HG02610 (cell line): ENCODE results near the gene SNX19.
A peak's percentile ranks its signal among the peaks of the same experiment; 100 is the strongest.
"Not testable (repeated sequence)": the region's sequence is repeated elsewhere in the genome, so short reads cannot be mapped to it uniquely, and the experiment has no call there.

Source experiments
- ATAC-seq: cut with Tn5 transposase; IDR thresholded peaks from one replicate; pipeline ENCODE4 v1.9.1; 2021; ENCODE audit warnings: mild to moderate bottlenecking, moderate library complexity; ENCODE audit not compliant: unreplicated experiment

Gene SNX19

GRCh38 chr11:130916238-130916855 lies at the start of gene SNX19:
SNX19 (minus strand) TSS chr11:130916479; CDS start chr11:130915939, 540 bp downstream.
- ATAC-seq = peak; percentile 99

DNA sequence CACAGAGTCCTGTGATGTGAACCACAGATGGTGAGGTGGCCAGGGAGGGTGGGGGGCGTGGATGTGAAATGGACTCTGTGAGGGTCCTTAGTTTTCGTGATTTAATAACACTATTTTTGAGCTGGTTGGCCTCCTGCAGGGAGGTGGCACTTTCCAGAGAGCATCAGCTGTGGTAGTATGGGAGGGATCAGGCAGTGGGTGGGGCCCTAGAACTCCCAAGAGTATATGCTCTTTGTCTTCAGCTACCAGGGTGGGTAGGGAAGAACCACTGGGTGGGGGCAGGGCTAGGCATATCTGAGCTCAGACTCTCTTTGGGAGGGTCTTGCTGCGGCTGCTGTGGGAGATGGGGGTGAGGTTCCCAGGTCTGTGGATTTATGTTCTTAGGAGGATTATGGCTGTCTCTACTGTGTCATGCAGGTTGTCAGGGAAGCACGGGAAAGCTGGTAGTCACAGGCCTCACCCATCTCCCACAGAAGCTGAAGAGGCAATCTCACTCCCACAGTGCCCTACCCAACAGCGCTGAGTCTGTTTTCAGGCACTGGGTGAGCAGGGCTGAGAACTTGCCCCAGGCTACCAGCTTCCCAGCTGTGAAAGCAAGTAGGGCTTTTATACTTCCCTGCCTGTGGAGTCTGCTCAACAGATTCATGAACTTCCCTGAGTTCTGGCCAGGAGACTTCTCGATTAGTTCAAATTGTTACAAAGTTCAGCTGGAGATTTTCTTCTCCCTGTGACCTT lies 47.9 kb upstream of the SNX19 start:
- no peak for ATAC-seq

DNA sequence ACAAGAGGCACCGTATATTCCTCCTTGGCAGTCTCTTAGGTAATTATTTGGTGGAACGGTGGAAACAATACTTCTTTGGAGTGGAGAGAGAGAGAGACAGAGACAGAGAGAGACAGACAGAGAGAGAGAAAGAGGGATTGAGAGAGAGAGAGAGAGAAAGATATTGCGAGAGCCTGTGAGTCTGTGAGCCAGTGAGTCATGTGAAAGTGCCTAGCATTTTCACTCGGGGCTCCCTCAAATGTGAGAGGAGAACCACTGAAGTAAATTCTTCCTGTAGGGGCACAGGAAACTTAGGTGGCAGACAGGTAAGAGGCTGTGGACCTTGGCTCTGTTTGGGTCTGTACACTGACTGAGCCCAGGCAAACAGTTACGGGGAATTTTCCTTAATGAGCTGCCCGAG lies 31.6 kb upstream of the SNX19 start:
- no peak for ATAC-seq

DNA sequence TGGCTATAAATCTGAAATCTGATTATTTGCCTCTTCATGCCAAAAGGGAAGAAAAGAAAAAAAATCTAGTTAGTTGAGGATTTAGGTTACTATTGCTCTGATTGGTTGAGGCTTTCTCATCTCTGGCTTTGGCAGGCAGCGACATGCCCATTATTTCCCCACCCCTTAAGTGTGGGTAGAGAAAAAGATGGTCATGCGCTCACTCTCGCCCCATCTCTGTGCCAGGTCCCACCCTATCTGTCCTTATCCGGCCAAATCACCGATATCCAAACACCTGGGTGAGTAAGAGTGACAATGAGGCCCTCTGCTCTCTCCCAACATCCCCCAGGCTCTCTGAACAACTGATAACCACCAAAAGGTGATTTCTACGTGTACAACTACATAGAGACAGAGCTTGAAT lies 31.2 kb upstream of the SNX19 start:
- ATAC-seq = no peak

GRCh38 chr11:130947058-130947457 lies 30.8 kb upstream of the SNX19 start:
- no peak for ATAC-seq

- ATAC-seq = no peak
These were observed 29.6 kb upstream of the SNX19 start for GRCh38 chr11:130945896-130946295.

GRCh38 chr11:130940706-130941105 lies 24.4 kb upstream of the SNX19 start:
- no peak for ATAC-seq

- no peak for ATAC-seq
These were observed 20.8 kb upstream of the SNX19 start for GRCh38 chr11:130937051-130937450.

DNA sequence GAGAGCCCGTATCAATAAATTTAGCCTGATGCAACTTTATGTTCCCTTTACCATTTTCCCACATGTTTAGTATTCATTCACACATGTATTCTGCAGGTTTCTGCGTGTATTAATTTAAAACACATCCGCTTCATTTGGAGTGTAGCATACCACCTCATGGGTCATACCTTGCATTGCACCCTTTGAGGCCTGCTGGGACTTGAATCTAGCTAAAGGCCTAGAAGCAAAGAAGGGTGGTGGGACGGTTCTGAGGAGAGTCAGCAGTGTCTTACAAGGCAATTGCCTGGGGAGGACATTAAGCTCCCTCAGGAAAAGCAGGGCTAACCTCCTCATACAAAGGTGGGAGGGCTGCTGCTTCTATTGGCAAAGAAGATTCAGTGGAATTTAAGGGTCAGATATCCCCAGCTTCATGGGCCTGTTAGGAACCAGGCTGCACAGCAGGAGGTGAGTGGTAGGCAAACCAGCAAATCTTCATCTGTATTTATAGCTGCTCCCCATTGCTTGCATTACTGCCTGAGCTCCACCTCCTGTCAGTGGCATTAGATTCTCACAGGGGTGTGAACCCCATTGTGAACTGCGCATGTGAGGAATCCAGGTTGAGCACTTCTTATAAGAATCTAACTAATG lies 15.9 kb upstream of the SNX19 start:
- no peak for ATAC-seq

- ATAC-seq = no peak
These were observed 8.5 kb upstream of the SNX19 start for GRCh38 chr11:130924750-130925149.

- not testable (repeated sequence) for ATAC-seq
These were observed 4.3 kb upstream of the SNX19 start for GRCh38 chr11:130920612-130921011.

GRCh38 chr11:130918081-130918480 lies 1.8 kb upstream of the SNX19 start:
- no peak for ATAC-seq

- ATAC-seq = no peak
These were observed 631 bp upstream of the SNX19 start for GRCh38 chr11:130916910-130917309.

DNA sequence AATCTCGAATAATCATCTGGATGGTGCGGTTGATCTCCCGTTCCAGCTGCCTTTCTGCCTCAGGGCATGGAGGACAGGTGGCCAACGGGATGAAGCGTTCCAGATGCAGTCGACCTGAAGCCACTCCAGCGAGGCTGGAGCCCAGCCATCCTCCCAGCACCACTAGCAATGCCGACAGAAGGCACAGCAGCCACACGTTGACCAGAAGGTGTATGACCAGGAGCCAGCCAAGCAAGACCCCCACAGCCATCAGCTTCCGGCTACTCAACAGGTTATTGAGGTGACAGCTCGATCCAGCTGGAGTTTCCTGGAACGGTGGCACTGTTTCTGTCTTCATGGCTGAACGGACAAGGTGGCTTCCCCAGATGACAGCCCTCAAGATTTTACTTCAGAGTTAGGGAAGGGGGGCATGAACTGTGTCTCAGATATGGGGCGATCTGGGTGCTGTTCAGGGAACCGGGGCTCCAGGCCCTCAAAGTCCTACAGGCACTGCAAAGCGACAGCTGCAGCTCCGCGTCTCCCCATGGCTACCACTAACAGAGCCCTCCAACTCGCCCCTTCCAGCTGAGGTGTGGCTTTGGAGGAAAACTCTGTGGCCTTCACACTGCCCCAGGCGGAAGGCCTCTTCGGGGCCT lies 559 bp downstream of the SNX19 start:
- ATAC-seq = peak; percentile 1

- no peak for ATAC-seq
These were observed 3.0 kb downstream of the SNX19 start for GRCh38 chr11:130913268-130913667.

GRCh38 chr11:130912552-130912951 lies 3.7 kb downstream of the SNX19 start:
- no peak for ATAC-seq

DNA sequence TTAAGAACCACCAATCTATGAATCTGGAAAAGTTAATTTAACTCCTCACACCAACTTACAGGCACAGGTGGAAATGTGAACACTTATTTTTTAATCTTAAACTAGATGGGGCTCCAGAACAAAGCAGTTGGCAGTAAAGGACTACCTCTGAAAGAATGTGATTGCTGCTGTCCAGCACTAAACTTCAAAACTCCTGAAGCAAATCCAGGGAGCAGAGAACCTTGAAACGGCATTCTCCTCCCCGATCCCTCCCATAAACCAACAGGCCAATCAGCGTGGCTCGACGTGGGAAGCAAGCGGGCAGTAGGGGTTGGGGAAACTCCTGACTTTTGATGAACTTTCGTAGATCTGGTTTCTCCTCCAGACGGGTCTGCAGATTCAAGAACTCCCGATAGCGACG lies 5.0 kb downstream of the SNX19 start:
- ATAC-seq = no peak

GRCh38 chr11:130909650-130910049 lies 6.6 kb downstream of the SNX19 start:
- ATAC-seq = no peak

- no peak for ATAC-seq
These were observed 7.3 kb downstream of the SNX19 start for GRCh38 chr11:130908770-130909625.

DNA sequence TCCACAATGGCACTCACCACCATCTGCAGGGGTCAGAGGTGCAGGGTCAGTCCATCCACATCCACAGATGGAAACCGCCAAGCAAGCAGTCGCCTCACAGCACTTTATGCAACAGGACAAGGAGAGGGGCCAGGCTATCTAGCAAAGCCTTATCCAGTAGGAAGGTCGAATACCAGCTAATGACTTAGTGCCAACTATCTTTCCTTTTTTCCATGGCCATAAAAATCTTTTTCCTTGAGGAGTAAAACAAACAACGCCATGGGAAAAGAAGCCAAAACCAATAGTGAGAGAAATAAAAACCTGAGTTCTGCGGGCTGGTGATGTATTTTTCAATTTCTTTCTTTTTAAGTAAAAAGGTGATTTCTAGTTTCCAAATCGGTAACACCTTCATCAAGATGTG lies 8.2 kb downstream of the SNX19 start:
- ATAC-seq = no peak

GRCh38 chr11:130907229-130907628 lies 9.1 kb downstream of the SNX19 start:
- no peak for ATAC-seq
